NCI-H774 (cell line): ENCODE data around the gene EPB41L4B.

Experiments used
- DNase-seq: peaks from one replicate; lab custom pipeline; 2025; lab: John Stamatoyannopoulos, UW

EPB41L4B gene

DNA sequence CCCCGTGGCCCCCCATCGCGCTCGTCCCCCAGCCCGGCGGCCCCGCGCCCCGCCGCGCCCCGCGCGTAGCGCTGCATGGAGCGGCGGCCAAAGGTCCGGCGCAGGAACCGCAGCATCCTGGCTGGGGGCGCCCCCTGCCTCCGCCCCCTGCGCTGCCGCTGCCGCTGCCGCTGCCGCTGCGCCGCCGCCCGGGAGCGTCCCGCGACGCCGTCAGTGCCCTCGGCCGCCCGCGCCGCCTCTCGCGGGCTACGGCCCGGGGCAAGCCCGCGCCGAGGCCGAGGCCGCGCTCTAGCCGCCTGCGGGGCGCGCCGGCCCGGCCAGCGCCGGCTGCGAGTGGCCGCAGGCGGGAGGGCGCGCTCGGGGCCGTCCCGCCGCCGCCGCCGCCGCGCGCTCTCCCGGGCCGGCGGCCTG lies 523 bp downstream of the EPB41L4B start:
- DNase-seq, result no peak

DNA sequence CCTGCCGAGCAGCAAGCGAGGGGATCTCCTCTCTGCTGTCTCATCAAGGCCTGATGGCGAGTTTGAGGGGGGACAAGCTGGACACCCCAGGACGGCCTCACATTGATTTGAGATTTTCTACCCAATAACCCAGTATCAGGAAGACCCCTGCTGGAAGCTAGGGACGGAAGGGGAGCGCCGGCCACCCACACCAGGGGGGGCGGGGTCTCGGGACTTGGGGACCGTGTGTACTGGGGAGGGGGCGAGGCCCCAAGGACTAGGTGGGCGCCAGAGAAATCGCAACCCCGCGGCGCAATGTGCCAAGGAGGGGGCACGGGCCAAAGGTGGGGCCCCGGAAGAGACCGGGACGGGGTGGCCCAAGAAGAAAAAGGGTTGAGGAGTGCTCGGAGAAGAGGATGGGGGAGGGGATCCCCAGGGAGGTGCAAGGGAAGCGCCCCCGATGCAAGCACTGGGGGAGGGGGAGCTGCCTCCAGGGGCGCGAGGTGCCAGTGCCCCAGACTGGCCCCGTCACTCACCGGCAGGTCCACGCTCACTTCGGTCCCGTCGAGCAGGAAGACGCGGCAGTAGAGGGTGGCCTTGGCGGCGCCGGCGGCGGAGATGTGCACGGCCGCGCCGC lies 1.1 kb downstream of the EPB41L4B start:
- DNase-seq, result no peak

DNA sequence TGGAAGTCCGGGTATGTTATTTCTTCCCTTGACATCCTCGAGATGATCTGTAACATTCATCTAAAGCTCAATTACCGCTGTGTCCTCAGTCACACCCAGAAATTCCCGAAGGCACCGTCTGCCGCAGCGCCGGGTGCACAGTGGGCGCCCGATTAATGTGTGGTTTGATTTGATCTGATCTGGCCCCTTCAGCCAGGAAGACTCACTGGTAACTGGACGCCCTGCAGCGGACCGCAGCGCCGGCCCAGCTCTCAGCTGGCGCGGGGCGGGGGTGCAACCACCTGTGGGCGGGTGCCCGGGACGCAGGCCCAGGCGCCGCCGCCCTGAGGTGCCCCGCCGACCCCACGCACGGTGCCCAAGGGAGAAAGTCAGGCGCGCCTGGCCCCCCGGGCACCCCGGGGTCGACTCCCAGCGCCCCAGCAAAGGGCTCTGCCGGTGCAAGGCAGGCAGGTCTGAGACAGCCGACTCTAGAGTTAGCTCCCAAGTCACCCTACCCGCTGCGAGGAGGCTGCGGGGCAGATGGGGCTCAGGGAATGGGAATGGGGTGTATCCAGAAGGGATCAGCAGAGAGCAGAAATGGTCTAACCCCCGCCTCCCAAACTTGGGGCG lies 1.7 kb downstream of the EPB41L4B start:
- DNase-seq, result no peak

DNA sequence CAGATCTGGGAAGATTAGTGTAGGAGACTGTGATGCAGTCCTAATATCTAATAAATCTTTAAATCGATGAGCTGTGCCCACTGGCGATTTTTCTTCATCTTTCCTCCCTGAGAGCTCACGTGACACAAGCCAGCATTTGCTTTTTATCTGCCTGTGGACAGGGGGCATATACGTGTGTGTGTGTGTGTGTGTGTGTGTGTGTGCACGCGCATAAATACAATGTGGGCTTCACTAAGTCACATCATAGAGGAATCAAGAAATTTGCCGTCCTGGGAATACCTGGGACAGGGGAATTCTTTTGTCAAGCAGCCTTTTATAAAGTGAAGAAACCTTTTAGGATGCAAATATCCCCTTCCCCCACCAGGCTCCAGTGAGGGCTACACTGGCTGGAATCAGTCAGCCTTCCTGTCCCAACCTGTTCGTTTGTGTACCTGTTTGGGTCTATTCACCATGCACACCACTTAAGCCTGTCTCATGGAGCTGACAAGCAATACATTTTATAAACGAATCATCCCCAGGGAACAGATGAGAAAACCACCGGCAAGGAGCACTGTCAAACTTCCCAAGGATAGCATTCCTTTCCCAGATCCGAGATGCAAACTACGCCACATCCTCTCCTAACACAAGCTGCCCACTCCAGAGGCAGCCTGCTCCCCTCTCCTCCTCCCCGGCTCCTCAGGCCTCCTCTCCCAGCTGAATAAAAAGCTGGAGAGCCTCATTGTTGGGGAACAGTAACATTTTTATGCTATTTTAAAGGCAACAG lies 2.7 kb downstream of the EPB41L4B start:
- DNase-seq, result no peak

DNA sequence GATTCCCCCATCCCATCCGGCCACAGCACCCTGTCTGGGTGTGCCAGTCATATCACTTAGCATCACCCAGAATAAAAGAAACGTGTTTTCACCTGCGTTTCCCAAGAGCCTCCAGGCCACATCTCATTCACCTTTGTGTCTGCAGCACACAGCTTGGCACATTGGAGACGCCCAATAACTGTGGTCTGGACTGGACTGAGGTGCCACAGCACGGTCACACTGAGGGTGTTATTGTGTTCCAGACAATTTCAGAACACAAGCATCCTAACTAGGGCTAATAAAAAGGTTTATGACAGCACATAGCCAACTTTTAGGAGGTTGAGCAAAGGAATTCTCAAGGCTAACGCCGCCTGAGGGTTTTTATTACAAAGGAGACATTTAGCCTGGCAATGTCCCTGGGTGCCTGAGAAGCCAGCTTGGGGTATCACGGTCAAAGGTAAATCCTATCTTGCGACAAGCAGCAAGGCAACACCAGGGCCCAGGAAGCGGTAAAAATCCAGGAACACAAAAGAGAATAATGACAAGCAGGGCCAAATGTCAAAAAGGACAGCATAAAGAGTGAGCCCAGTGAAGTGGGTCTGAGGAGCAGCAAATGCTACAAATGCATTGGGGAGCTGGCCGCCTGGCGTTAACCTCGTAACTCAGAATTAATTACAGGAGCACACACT lies 3.4 kb downstream of the EPB41L4B start:
- DNase-seq, result no peak

DNA sequence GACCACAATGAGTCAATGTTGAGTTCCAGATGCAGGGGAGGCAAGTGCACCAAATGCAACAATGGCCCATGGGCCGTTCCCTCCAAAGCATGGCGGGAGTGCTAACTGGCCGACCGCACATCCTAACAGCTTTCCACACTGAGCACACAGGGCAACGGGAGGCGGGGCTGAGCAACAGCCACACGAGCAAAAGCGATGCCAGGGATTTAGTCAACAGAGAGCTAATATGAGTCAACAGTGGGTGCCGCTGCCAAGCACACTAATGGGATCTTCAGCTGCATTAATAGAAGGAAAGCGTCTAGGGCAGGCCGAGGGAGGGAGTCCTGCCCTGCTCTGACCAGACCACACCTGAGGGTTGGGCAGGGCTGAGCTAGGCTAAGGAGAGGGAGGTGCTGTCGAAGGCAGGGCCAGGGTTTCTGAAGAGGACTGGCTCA lies 4.6 kb downstream of the EPB41L4B start:
- DNase-seq, result peak; percentile 92

DNA sequence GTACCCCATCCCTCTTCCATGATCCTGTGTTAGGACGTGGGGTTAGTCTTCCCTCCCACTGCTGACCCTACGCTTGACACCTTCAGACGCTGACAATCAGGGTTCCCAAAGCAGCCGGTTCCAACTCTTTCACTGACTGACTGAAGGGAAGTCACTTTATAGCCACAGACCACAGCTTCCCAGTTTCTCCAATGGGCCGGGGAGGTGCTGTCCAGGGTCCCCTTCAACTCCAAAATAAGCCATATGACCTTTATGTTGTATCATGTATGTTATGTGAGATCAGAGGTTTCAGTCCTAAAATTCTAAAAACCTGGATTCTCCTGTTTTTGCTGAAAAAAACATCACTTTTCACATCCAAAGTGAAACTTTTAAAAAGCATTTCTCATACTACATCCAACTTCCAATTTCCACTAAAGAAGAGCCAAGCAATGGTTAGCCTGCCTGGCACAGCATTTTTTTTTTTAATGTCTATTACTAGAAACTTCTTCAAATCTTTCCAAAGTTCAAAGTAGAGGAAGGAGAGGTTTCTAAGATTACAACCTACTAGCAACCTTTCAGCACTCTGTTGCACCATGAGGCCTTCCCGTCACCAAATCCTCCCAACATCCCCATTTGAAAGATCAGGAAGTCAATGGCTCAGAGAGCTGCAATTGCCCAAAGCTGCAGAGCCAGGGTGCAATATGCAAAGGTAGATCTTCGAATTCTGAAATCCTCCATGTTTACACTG lies 5.2 kb downstream of the EPB41L4B start:
- DNase-seq, result no peak

DNA sequence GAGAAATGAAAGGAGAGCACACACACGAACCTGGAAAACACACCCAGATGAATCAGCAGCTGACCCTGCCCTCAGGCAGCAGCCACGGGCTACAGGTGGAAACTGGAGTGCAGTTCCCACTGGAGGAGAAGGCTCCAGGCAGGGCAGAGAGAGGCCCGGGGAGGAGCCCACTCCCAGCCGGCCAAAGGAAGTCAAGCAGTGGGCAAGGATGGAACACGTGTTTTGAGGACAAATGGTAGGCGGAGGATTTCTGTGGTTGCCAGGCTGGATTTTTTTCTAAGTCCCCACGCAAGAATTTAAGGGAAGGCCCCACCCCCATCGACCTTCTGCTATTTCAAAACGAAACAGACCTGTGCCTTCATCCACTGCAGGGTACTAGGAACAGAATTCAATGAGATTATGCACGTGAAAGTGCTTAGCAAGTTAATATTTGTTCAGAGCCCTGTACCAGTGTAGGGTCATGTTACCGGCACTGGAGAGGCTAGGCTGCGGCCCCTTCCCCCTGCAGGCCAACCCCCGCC lies 6.8 kb downstream of the EPB41L4B start:
- no peak for DNase-seq

DNA sequence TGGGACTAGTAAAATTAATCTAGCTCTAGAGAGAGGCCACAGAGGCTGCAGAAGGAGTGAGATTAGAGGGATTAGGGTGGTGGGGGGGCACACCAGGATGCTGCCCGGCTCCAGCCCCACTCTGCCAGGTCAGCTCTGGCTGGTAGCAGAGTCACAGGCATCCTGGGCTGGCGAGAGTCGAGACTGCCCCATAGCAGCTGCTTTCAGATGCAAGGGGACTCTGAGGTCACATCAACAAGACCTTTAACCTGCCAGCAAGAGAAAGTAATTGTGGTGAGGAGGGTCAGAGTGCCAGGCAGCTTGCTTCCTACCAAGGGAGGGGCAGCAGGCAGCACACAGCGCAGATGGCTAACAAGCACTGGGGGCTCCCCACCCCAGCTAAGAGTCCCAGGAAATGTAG lies 7.5 kb downstream of the EPB41L4B start:
- no peak for DNase-seq

DNA sequence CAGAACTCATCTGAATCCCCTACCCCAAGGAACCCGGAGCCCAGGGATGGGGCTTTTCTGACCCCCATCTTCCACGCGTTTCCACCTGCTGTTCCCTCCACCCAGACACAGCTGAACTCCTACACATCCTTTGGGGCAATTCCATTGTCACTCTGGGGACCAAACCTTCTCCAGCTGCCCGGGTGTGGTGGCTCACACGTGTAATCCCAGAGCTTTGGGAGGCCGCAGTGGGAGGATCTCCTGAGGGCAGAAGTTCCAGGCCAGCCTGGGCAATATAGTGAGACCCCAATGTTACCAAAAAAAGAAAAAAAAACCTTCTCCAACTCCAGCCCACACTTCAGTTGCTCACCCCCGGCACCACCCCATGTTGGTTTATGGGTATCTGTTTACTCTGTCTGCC lies 8.1 kb downstream of the EPB41L4B start:
- no peak for DNase-seq

DNA sequence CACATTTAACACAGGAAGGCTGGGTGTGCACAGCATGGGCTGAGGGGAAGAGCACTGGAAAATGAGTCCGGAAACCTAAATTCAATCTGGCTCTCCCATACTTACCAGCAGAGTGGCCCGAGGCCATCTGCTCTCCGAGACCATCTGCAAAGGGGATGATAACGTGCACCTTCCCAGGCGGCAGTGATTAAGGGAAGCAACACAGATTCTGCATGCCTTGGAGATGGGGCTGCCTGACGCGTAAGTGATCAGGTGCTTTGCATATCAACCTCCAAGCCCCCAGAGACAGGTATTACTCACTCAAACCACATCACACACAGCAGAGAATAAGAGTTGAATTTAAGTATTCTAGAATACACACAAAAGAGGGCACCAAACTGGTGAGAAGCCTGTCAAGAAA lies 9.1 kb downstream of the EPB41L4B start:
- DNase-seq, result no peak

DNA sequence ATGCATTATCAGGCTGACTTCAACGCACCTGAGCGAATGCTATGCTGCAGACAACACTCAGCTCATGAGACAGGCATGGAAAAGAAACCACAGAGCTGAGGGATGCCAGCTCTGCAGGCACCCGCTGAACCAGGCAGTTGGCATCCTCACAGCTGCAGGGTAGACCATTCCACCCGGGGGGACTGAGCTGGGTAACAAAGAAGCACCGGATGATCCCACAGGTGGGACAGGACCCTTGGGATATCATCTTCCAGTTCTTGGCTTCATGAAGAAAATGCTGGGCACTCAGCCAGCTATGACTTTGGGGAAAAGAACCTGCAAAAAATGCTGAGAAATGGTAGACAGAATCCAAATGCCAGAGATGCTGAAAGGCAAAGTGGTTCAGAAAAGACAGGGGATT lies 9.6 kb downstream of the EPB41L4B start:
- DNase-seq, result no peak

DNA sequence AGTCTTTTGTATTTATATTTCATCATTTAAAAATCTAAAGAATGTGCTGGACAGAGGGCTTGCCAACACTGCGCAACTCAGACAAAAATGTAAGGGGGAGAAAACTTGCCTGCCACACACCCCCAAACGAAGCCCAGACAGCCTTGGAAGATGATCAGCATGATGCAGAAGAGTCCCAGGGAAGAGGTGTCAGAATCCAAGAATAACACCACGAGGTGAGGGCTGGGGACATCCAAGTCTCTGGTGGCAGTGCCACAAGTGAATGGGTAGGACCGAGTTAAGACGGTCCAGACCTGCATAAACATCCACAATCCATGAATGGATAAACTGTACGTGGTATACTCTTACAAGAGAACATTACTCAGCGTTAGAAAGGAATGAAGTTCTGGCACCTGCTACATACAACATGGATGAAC lies 10.4 kb downstream of the EPB41L4B start:
- DNase-seq, result no peak

DNA sequence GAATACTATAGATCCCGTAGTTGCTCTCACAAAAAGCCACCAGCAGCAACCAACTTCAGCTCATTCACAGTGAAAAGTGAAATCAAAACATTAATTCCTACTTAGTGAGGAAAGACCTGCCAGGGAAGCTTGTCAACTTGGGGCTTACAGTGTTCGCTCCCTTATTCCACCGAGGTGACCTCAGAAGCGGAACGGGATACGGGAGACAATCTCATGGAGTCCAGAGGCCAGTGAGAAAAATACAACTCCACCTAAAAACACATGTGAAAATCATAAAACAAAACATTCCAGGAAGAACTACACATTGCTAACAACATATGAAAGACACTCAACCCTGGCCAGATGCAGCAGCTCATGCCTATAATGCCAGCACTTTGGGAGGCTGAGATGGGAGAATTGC lies 11.6 kb downstream of the EPB41L4B start:
- no peak for DNase-seq

DNA sequence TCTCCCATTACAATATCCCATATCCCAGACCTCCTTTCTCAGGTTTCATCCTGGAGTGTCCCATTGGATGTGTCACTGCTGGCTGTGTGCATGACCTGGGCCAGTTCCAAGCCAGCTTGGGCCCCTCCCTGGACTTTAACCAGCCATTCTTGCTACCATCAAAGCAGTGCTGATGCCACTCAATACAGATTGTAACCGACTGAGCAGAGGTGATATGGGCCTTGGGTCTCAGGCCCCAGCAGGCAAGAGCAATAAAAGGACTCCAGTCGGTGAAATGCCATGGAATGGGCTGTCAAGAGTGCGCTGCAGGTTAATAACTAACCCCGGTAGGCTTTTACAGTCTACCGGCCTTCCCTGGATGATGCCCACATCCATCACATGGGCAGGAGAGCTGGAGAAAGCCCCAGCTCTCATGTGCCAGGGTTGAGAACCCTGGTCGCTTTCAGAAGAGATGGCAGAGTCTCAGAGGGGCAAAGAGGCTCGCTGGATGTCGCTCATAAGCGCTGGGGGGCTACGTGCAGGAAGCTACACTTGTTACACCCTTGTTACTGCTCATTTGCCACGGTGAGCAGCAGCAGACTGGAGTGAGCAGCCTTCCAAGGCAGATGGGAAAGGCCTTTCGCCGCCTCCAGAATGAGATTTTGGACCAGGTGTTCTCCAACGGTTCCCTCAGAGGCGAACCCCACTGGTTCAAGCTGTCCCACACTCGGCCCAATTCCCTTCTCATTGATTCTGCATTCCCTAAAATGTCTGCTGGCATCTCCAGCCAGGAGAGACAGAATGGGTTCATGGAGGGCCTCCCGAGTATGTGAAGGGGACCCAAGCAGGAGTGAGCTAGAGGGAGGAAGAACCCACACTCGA lies 13.2 kb downstream of the EPB41L4B start:
- DNase-seq, result no peak

DNA sequence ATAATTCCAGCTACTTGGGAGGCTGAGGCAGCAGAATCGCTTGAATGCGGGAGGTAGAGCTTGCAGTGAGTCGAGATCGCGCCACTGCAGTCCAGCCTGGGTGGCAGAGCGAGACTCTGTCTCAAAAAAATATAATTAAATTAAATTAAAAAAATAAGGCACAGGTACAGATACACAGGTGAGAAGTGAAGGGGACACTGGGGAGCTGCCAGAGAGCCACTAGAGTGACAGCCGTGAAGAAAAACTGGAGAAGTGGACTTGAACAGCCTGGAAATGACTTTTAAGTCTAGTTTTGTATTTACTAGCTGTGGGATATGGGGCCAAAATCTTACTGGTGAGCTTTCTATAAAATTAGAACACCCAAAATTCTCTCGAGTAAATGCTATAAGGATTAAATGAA lies 15.1 kb downstream of the EPB41L4B start:
- DNase-seq, result no peak

DNA sequence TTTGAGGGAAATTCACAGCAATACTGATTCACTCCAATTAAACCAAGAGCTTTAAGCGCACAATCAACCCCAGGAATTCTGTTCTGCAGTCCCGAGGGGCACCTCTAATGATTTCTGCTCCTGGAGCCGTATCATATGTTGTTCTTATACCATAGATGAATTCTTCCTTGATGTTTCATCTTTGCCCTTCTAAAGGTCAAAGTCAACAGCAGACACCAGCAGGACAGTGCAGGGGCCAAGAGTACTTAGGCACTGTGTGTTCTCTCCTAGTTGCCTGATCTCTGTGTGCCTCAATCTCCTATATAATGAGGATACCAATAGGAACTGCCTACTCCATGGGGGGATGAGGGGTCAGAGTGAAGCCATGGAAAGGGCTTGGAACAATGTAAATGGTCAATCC lies 16.5 kb downstream of the EPB41L4B start:
- DNase-seq, result no peak

DNA sequence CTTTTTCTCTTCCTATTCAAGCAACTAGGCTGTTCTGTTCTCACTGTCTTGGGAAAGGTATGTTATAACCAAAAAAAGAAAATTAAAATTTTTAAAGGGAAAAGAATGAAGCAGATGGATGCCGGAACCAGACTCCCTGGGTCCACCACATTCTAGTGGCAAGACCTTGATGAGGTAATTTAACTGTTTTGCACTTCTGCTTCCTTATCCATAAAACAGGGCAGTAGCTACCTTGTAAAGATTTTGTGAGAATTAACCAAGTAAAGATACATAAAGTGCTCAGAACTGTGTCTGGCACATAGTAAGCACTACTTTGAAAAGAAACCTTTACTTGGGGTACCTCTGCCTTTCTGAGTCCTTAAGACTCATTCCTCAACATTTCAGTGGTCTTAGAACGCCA lies 17.0 kb downstream of the EPB41L4B start:
- DNase-seq, result no peak

DNA sequence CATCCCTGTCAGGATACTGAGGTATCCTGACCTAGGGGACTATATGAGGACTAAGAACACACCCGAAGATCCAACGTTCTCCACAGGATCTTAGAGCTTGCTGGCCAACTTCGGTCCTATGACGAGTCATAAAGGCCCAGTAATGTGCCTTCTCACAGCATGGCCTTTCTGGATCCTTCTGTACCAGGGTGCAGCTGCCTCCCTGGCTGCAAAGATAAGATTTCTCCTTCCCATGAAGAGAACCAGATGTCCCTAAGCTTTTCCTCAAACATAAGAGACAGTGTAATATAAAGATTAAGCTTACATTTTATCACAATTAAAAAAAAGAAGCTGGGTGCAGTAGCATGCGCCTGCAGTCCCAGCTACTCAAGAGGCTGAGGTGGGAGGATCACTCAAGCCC lies 18.3 kb downstream of the EPB41L4B start:
- no peak for DNase-seq

DNA sequence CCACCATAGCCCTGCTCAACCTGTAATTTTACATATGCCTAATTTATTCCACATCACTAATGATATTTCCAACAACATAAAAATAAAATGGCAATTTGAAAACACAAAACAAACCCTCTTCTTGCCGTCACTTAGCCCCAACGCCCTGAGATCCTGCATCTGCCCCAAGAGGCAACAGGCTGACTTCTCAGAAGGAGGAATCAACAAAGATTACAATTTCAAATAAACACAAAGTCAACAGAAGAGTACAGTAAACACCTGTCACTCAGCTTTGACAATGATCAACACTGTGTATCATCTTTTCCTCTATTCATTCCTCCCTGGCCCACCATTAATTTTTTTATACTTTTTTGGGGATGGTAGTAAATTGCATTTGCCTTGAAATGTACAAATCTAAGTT lies 19.8 kb downstream of the EPB41L4B start:
- no peak for DNase-seq

DNA sequence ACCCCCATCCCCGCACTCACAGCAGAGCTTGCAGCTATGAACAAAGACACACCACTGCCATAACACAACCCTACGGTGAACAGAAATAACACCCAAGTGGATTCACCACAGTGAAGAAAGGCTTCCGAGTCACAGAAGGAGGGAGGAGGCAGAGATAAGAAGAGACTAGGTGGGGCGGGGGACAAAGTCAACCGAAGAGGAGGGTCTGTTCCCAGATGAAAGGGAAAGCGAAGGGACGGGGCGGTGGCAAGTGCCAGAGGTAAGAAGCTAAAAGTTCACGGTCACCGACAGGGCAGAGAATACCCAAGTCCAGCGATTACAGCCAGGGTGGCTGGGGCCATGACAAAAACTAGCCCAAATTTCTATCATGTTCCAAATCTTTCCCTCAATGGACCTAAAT lies 21.0 kb downstream of the EPB41L4B start:
- no peak for DNase-seq
